ENCODE measurements around the gene YWHAE. TPM values are rescaled to one million over a fixed set of nuclear protein-coding genes. Genes with fewer than 3 reads are reported as not detected.
"Not testable (repeated sequence)": the region's sequence is repeated elsewhere in the genome, so short reads cannot be mapped to it uniquely, and the experiment has no call there.

Gene YWHAE
- total RNA-seq, 2 experiments from 2014 or later: 528 to 576 TPM

- peak overlapping the region; percentile 4 for H3K27ac Mint-ChIP-seq
- H3K4me1 Mint-ChIP-seq (ENCODE audit: low read depth): peaks cover 14% of the 10 kb centered on the region
- intact Hi-C loops (cut with micrococcal nuclease): no loop called here
- CTCF ChIA-PET: interaction anchor here (1.2 kb wide), 1 partner anchor 58 kb away, joined by 5 read pairs; no protein-coding TSS in a partner anchor
- H3K4me3 Mint-ChIP-seq: no peak overlapping the region
- H3K27me3 Mint-ChIP-seq (ENCODE audit: low read depth): no peaks in the 10 kb centered on the region
- DNase-seq: no peak
- H3K9me3 Mint-ChIP-seq: no peaks in the 10 kb centered on the region
- H3K36me3 Mint-ChIP-seq (ENCODE audit: low read depth): peaks cover 12% of the 10 kb centered on the region
Observed at GRCh38 chr17:1423456-1424135, 23.6 kb upstream of the YWHAE start.

- intact Hi-C loops (cut with micrococcal nuclease): no loop called here
- no peaks in the 10 kb centered on the region for H3K27me3 Mint-ChIP-seq (ENCODE audit: low read depth)
- H3K27ac Mint-ChIP-seq: peak overlapping the region; percentile 51
- H3K9me3 Mint-ChIP-seq: no peaks in the 10 kb centered on the region
- DNase-seq: no peak
- CTCF ChIA-PET: no interaction called here
- peaks cover 14% of the 10 kb centered on the region for H3K4me1 Mint-ChIP-seq (ENCODE audit: low read depth)
- peaks cover 13% of the 10 kb centered on the region for H3K36me3 Mint-ChIP-seq (ENCODE audit: low read depth)
- H3K4me3 Mint-ChIP-seq: no peak overlapping the region
Observed at GRCh38 chr17:1422885-1423284, 22.9 kb upstream of the YWHAE start.

GRCh38 chr17:1421470-1421869 is 21.4 kb upstream of the YWHAE start:
- intact Hi-C loops (cut with micrococcal nuclease): no loop called here
- CTCF ChIA-PET: no interaction called here

GRCh38 chr17:1420981-1421380 is 21.0 kb upstream of the YWHAE start:
- DNase-seq: no peak
- peaks cover 13% of the 10 kb centered on the region for H3K36me3 Mint-ChIP-seq (ENCODE audit: low read depth)
- H3K4me3 Mint-ChIP-seq: no peak overlapping the region
- intact Hi-C loops (cut with micrococcal nuclease): no loop called here
- H3K27me3 Mint-ChIP-seq (ENCODE audit: low read depth): no peaks in the 10 kb centered on the region
- H3K27ac Mint-ChIP-seq: no peak overlapping the region
- peaks cover 14% of the 10 kb centered on the region for H3K4me1 Mint-ChIP-seq (ENCODE audit: low read depth)
- no peaks in the 10 kb centered on the region for H3K9me3 Mint-ChIP-seq
- CTCF ChIA-PET: no interaction called here

More at GRCh38 chr17:1421470-1421869, 21.4 kb upstream of the YWHAE start:
- no peak for DNase-seq
- Mint-ChIP-seq H3K36me3 (ENCODE audit: low read depth) (peaks cover 14% of the 10 kb centered on the region), H3K4me3 (no peak overlapping the region), H3K4me1 (ENCODE audit: low read depth) (peaks cover 14% of the 10 kb centered on the region), H3K9me3 (no peaks in the 10 kb centered on the region), H3K27ac (no peak overlapping the region), H3K27me3 (ENCODE audit: low read depth) (no peaks in the 10 kb centered on the region)

- H3K9me3 Mint-ChIP-seq: no peaks in the 10 kb centered on the region
- no peak overlapping the region for H3K4me3 Mint-ChIP-seq
- intact Hi-C loops (cut with micrococcal nuclease): no loop called here
- no peaks in the 10 kb centered on the region for H3K27me3 Mint-ChIP-seq (ENCODE audit: low read depth)
- CTCF ChIA-PET: interaction anchor here (1.2 kb wide), 1 partner anchor 41 kb away, joined by 4 read pairs; no protein-coding TSS in a partner anchor
- peaks cover 14% of the 10 kb centered on the region for H3K4me1 Mint-ChIP-seq (ENCODE audit: low read depth)
- peaks cover 11% of the 10 kb centered on the region for H3K36me3 Mint-ChIP-seq (ENCODE audit: low read depth)
- DNase-seq: no peak
- H3K27ac Mint-ChIP-seq: no peak overlapping the region
Observed at GRCh38 chr17:1420163-1420562, 20.1 kb upstream of the YWHAE start.

GRCh38 chr17:1418476-1418875 is 18.5 kb upstream of the YWHAE start:
- H3K36me3 Mint-ChIP-seq (ENCODE audit: low read depth); DNase-seq; H3K4me3 Mint-ChIP-seq; H3K27ac Mint-ChIP-seq; H3K27me3 Mint-ChIP-seq (ENCODE audit: low read depth); H3K4me1 Mint-ChIP-seq (ENCODE audit: low read depth); H3K9me3 Mint-ChIP-seq; intact Hi-C loops (cut with micrococcal nuclease): not testable (repeated sequence)
- CTCF ChIA-PET: interaction anchor here (0.6 kb wide), 1 partner anchor 44 kb away, joined by 3 read pairs; no protein-coding TSS in a partner anchor

GRCh38 chr17:1416414-1416813 is 16.4 kb upstream of the YWHAE start:
- DNase-seq: no peak
- H3K36me3 Mint-ChIP-seq (ENCODE audit: low read depth): peaks cover 2% of the 10 kb centered on the region
- H3K27ac Mint-ChIP-seq: no peak overlapping the region
- no peaks in the 10 kb centered on the region for H3K9me3 Mint-ChIP-seq
- H3K27me3 Mint-ChIP-seq (ENCODE audit: low read depth): no peaks in the 10 kb centered on the region
- CTCF ChIA-PET: no interaction called here
- intact Hi-C loops (cut with micrococcal nuclease): no loop called here
- no peaks in the 10 kb centered on the region for H3K4me1 Mint-ChIP-seq (ENCODE audit: low read depth)
- H3K4me3 Mint-ChIP-seq: no peak overlapping the region

GRCh38 chr17:1414634-1415033 is 14.6 kb upstream of the YWHAE start:
- H3K27ac Mint-ChIP-seq: no peak overlapping the region
- DNase-seq: no peak
- H3K36me3 Mint-ChIP-seq (ENCODE audit: low read depth): peaks cover 1% of the 10 kb centered on the region
- H3K4me1 Mint-ChIP-seq (ENCODE audit: low read depth): no peaks in the 10 kb centered on the region
- no peaks in the 10 kb centered on the region for H3K9me3 Mint-ChIP-seq
- H3K27me3 Mint-ChIP-seq (ENCODE audit: low read depth): no peaks in the 10 kb centered on the region
- CTCF ChIA-PET: interaction anchor here (0.8 kb wide), 1 partner anchor 49 kb away, joined by 3 read pairs; no protein-coding TSS in a partner anchor
- no peak overlapping the region for H3K4me3 Mint-ChIP-seq
- intact Hi-C loops (cut with micrococcal nuclease): no loop called here

- H3K4me1 Mint-ChIP-seq (ENCODE audit: low read depth): no peaks in the 10 kb centered on the region
- peaks cover 1% of the 10 kb centered on the region for H3K36me3 Mint-ChIP-seq (ENCODE audit: low read depth)
- H3K4me3 Mint-ChIP-seq: no peak overlapping the region
- intact Hi-C loops (cut with micrococcal nuclease): no loop called here
- no peak for DNase-seq
- CTCF ChIA-PET: interaction anchor here (0.8 kb wide), 1 partner anchor 48 kb away, joined by 3 read pairs; no protein-coding TSS in a partner anchor
- H3K27me3 Mint-ChIP-seq (ENCODE audit: low read depth): no peaks in the 10 kb centered on the region
- no peaks in the 10 kb centered on the region for H3K9me3 Mint-ChIP-seq
- H3K27ac Mint-ChIP-seq: no peak overlapping the region
Observed at GRCh38 chr17:1414001-1414574, 14.1 kb upstream of the YWHAE start.

- CTCF ChIA-PET: interaction anchor here (0.8 kb wide), 1 partner anchor 81 kb away, joined by 3 read pairs; no protein-coding TSS in a partner anchor
- no peak overlapping the region for H3K4me3 Mint-ChIP-seq
- peaks cover 1% of the 10 kb centered on the region for H3K36me3 Mint-ChIP-seq (ENCODE audit: low read depth)
- no peak overlapping the region for H3K27ac Mint-ChIP-seq
- intact Hi-C loops (cut with micrococcal nuclease): no loop called here
- no peaks in the 10 kb centered on the region for H3K4me1 Mint-ChIP-seq (ENCODE audit: low read depth)
- no peak for DNase-seq
- H3K27me3 Mint-ChIP-seq (ENCODE audit: low read depth): no peaks in the 10 kb centered on the region
- H3K9me3 Mint-ChIP-seq: no peaks in the 10 kb centered on the region
Observed at GRCh38 chr17:1413281-1413791, 13.3 kb upstream of the YWHAE start.

- H3K27me3 Mint-ChIP-seq (ENCODE audit: low read depth): no peaks in the 10 kb centered on the region
- intact Hi-C loops (cut with micrococcal nuclease): no loop called here
Observed at GRCh38 chr17:1412185-1413110, 12.4 kb upstream of the YWHAE start.

GRCh38 chr17:1402262-1402586 is 2.2 kb upstream of the YWHAE start:
- DNase-seq: no peak
- no peak overlapping the region for H3K4me3 Mint-ChIP-seq
- intact Hi-C loops (cut with micrococcal nuclease): no loop called here
- H3K36me3 Mint-ChIP-seq (ENCODE audit: low read depth): peaks cover 24% of the 10 kb centered on the region
- no peaks in the 10 kb centered on the region for H3K27me3 Mint-ChIP-seq (ENCODE audit: low read depth)
- H3K27ac Mint-ChIP-seq: no peak overlapping the region
- peaks cover 10% of the 10 kb centered on the region for H3K4me1 Mint-ChIP-seq (ENCODE audit: low read depth)
- no peaks in the 10 kb centered on the region for H3K9me3 Mint-ChIP-seq
- CTCF ChIA-PET: interaction anchor here (0.6 kb wide), 1 partner anchor 80 kb away, joined by 6 read pairs; no protein-coding TSS in a partner anchor

More at GRCh38 chr17:1412185-1413110, 12.4 kb upstream of the YWHAE start:
- no peak overlapping the region for H3K4me3 Mint-ChIP-seq
- CTCF ChIA-PET: no interaction called here
- H3K4me1 Mint-ChIP-seq (ENCODE audit: low read depth): no peaks in the 10 kb centered on the region
- DNase-seq: no peak
- H3K9me3 Mint-ChIP-seq: no peaks in the 10 kb centered on the region
- H3K27ac Mint-ChIP-seq: no peak overlapping the region
- H3K36me3 Mint-ChIP-seq (ENCODE audit: low read depth): no peaks in the 10 kb centered on the region

All from activated naive CD4-positive, alpha-beta T cell treated with anti-CD3 and anti-CD28 coated beads for 36 hours (primary cell).